Ectodermal cell (in vitro differentiated cells): ENCODE results near the gene TSPAN18.
A peak's percentile ranks its signal among the peaks of the same experiment; 100 is the strongest.

Experiments
- H3K27ac ChIP-seq: 2 replicates; pipeline ENCODE4 v1.7.0; 2013; ENCODE audit warnings: mild to moderate bottlenecking, low read depth, low read length; ENCODE audit not compliant: insufficient read depth, poor library complexity, severe bottlenecking
- H3K27me3 ChIP-seq: 2 replicates; pipeline ENCODE4 v1.7.0; 2013; ENCODE audit warnings: mild to moderate bottlenecking, low read length; ENCODE audit not compliant: insufficient read depth, control insufficient read depth, poor library complexity, severe bottlenecking
- H3K36me3 ChIP-seq: one replicate; pipeline ENCODE4 v1.7.0; 2013; ENCODE audit warnings: low read length; ENCODE audit not compliant: control insufficient read depth, insufficient read depth
- H3K4me1 ChIP-seq: one replicate; pipeline ENCODE4 v1.7.0; 2013; ENCODE audit warnings: low read length; ENCODE audit not compliant: control insufficient read depth, insufficient read depth
- H3K4me3 ChIP-seq: 2 replicates; pipeline ENCODE4 v1.7.0; 2013; ENCODE audit warnings: low read depth, low read length, control low read depth; ENCODE audit not compliant: insufficient read depth
- H3K9me3 ChIP-seq: 2 replicates; pipeline ENCODE4 v1.7.0; 2013; ENCODE audit warnings: mild to moderate bottlenecking, low read length, moderate library complexity; ENCODE audit not compliant: control insufficient read depth
- WGBS, 2 experiments: methylation state at CpG; one replicate each; pipeline ENCODE4 v1.1.7; 2013; ENCODE audit warnings: missing lambda C conversion rate in 2 of 2; 5-methylcytosine and 5-hydroxymethylcytosine counted together

Gene TSPAN18

DNA sequence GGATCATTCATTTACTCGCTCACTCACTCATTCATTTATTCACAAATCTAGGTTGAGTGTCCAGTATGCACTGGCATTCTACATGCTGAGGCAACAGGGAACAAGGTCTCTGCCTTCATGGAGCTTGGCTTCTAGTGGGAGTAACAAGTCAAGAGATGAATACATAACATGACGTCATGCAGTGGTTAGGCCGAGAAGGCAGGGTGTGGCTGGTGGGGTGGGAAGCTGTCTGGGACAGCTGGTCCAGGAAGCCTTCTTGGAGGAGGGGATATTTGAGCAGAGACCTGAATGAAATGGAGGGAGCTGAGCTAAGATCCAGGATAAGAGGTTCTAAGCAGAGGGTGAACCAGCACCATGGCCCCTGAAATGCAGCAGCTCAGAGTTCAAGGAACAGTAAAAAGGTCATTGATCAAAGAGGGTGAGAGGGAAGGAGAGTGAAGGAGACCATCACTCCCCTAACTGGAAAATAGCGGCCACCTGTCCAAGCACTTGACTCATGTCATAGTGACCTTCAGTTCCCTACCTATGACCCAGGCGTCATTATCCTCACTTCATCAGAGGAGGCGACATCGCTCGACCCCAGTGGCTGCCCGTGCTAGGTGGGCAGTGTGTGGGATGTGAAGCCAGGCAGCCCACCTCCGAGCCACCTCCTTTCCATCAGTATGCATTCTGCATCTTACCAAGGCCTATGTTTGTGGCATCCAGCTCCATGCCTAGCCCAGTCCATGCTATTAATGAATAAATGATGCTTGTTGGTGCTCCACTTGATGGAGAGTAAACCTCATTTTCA lies 105.0 kb downstream of the TSPAN18 start:
- peaks cover 41% of the 10 kb centered on the region for H3K4me1 ChIP-seq
- H3K4me3 ChIP-seq = no peak overlapping the region
- 87 to 93% methylated on average over 10 of the region's 10 CpGs for WGBS, 2 experiments
- no peaks in the 10 kb centered on the region for H3K27me3 ChIP-seq
- H3K27ac ChIP-seq = no peak overlapping the region
- no peaks in the 10 kb centered on the region for H3K9me3 ChIP-seq
- H3K36me3 ChIP-seq = no peaks in the 10 kb centered on the region

DNA sequence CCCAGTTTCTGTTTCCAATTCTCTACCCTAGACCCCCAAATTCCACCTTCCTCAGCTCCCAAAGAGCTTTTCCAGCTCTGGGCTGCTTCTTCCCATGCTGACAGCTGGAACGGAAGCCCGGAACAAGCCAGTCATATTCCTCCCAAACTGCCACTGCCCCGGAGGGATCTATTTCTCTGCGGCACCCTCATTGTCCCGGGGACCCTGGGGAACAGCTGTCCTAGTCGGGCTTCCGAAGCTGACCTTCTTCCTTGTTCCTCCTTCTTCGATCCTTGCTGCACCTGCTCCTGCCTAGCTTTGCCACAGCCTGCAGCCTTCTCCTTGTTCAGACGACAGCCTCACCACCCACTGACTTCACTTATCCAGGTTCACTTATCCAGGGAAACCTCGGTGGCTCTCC lies 105.7 kb downstream of the TSPAN18 start:
- no peaks in the 10 kb centered on the region for H3K9me3 ChIP-seq
- no peaks in the 10 kb centered on the region for H3K27me3 ChIP-seq
- WGBS, 2 experiments = 82 to 83% methylated on average over 10 of the region's 10 CpGs
- no peaks in the 10 kb centered on the region for H3K36me3 ChIP-seq
- H3K4me3 ChIP-seq = no peak overlapping the region
- no peak overlapping the region for H3K27ac ChIP-seq
- H3K4me1 ChIP-seq = peaks cover 41% of the 10 kb centered on the region

DNA sequence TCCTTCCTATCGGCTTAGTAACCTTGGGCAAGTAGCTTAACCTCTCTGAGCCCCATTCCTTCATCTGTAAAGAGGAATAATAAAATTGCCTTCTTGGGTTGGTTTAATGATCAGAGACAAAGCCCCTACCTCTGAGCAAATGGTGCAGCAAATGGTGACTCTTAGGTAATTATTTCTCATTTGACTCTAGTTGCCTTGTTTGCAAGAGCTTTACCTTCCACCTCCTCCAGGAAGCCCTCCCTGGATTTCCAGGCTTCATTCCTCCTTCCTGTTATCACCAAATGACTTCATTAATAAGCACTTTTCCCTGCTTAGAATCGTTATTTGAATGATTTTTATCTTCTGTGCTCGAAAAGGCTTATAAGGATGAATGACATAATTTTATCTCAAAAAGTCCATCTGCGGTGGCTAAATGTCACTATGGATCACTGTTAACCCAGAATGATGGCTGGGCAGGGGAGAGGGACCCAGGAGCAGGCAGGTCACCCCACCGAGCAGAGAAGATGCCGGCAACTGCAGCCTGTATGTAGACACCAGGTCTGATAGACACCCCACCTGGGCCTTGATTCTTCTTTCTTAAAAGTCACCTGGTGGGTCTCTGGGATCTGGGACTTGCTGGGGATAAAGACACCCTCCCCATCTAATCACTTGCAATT lies 106.6 kb downstream of the TSPAN18 start:
- peak overlapping the region; percentile 96 for H3K27ac ChIP-seq
- WGBS, 2 experiments = 71 to 72% methylated on average over 6 of the region's 6 CpGs
- H3K9me3 ChIP-seq = no peaks in the 10 kb centered on the region
- H3K4me3 ChIP-seq = no peak overlapping the region
- H3K36me3 ChIP-seq = no peaks in the 10 kb centered on the region
- peaks cover 36% of the 10 kb centered on the region for H3K4me1 ChIP-seq
- H3K27me3 ChIP-seq = no peaks in the 10 kb centered on the region

DNA sequence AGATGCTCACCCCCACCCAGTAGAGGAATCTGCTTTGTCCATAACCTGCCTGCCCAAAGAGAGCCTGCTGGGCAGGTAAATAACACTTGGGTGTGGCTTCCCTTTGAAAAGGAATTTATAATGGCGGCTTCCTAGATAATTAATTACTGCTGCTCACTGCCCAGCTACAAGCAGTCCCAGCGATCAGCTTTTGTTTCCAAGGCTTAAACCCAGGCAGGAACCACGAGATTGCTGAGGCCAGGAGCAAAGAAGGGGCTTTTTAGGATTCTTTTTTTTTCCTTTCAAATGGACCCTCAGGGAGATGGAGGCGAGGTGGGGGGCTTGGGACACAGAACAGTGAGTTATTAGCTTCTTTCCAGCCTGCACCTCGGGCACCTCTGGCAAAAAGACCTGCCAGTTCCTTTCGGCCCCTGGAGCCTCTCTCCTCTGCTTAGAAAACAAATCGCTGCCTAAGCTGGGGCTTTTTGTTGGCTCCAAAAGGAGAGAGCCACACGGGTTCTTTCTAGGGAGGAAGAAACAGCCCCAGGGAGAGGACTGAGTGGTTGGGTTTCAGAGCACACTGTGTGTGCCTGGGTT lies 107.2 kb downstream of the TSPAN18 start:
- Histone ChIP-seq H3K36me3 (no peaks in the 10 kb centered on the region), H3K27ac (peak overlapping the region; percentile 96), H3K9me3 (no peaks in the 10 kb centered on the region), H3K4me3 (no peak overlapping the region), H3K27me3 (no peaks in the 10 kb centered on the region), H3K4me1 (peaks cover 31% of the 10 kb centered on the region)
- 6 to 7% methylated on average over 8 of the region's 8 CpGs for WGBS, 2 experiments

DNA sequence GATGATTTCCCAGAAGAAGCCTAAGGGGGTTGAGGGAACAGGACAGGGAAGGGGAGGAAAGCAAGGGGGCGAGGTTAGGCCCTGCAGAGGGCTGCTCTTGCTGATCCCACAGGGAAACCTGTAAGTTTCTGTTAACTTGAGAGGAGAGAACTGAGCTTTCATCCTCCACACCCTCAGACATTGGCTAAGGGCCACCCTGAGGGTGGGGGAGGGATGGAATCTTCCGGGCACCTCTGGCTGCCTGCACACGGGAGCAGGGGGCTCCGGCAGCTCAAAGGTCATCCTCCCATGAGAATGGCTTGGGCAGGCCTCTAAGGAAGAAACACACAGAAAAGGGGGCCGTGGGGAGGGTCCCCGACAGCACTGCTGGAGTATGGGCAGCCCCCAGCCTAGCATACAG lies 108.1 kb downstream of the TSPAN18 start:
- 65 to 72% methylated on average over 6 of the region's 6 CpGs for whole genome bisulfite sequencing, 2 experiments

DNA sequence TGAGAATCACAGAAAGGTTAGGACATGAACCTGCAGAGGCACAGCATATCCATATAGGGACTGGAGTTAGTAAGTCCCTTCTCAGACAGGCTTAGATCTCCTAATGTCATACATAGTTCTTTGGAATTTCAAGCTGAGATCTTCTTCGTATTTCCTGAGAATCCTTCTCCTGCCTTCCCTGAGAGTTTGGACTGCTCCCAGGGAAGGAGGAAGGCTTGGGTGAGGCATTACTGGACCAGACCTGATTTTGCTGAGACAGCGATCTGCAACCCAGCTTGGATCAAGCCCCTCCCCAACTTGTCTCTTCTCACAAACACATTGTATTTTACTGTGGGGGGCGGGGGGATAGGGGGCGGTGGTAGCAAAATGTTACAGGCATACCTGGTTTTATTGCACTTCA lies 108.5 kb downstream of the TSPAN18 start:
- Histone ChIP-seq H3K36me3 (no peaks in the 10 kb centered on the region), H3K4me1 (peaks cover 34% of the 10 kb centered on the region), H3K4me3 (no peak overlapping the region), H3K9me3 (no peaks in the 10 kb centered on the region), H3K27ac (no peak overlapping the region), H3K27me3 (no peaks in the 10 kb centered on the region)
- WGBS, 2 experiments = 52 to 66% methylated on average over 2 to 4 of the region's 4 CpGs

More for the DNA sequence above, 108.1 kb downstream of the TSPAN18 start:
- H3K27ac ChIP-seq = no peak overlapping the region
- no peaks in the 10 kb centered on the region for H3K27me3 ChIP-seq
- H3K36me3 ChIP-seq = no peaks in the 10 kb centered on the region
- H3K9me3 ChIP-seq = no peaks in the 10 kb centered on the region
- H3K4me1 ChIP-seq = peaks cover 34% of the 10 kb centered on the region
- H3K4me3 ChIP-seq = no peak overlapping the region

DNA sequence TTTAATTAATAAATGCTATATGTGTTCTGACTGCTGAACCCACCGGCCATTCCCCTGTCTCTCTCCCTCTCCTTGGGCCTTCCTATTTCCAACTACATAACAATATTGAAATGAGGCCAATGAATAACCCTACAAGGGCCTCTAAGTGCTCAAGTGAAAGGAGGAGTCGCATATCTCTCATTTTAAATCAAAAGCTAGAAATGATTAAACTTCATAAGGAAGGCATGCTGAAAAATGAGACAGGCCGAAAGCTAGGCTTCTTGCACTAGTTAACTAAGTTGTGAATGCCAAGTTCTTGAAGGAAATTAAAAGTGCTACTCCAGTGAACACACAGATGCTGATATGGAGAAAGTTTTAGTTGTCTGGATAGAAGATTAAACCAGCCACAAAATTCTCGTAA lies 109.2 kb downstream of the TSPAN18 start:
- Histone ChIP-seq H3K4me1 (peaks cover 34% of the 10 kb centered on the region), H3K9me3 (no peaks in the 10 kb centered on the region), H3K36me3 (no peaks in the 10 kb centered on the region), H3K27ac (no peak overlapping the region), H3K4me3 (no peak overlapping the region), H3K27me3 (no peaks in the 10 kb centered on the region)
- WGBS, 2 experiments = 89 to 94% methylated on average over 4 of the region's 4 CpGs

DNA sequence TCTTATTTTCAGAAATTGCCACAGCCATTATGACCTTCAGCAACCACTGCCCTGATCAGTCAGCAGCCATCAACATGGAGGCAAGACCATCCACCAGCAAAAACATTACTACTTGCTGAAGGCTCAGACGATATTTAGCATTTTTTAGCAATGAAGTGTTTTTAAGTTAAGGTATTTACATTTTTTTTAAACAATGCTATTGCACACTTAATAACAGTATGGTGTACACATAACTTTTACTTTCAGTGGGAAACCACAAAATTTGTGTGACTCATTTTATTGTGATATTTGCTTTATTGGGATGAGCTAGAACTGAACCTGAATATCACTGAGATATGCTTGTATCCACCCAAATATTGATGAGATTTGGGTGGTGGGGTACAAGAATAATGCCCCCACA lies 110.9 kb downstream of the TSPAN18 start:
- H3K4me1 ChIP-seq = peaks cover 31% of the 10 kb centered on the region
- no peak overlapping the region for H3K27ac ChIP-seq
- no peaks in the 10 kb centered on the region for H3K36me3 ChIP-seq
- no peak overlapping the region for H3K4me3 ChIP-seq
- no peaks in the 10 kb centered on the region for H3K27me3 ChIP-seq
- H3K9me3 ChIP-seq = no peaks in the 10 kb centered on the region
- 100% methylated on average over 1 of the region's 1 CpG; no CpG with 5 or more reads in 1 of the 2 experiments for WGBS, 2 experiments

DNA sequence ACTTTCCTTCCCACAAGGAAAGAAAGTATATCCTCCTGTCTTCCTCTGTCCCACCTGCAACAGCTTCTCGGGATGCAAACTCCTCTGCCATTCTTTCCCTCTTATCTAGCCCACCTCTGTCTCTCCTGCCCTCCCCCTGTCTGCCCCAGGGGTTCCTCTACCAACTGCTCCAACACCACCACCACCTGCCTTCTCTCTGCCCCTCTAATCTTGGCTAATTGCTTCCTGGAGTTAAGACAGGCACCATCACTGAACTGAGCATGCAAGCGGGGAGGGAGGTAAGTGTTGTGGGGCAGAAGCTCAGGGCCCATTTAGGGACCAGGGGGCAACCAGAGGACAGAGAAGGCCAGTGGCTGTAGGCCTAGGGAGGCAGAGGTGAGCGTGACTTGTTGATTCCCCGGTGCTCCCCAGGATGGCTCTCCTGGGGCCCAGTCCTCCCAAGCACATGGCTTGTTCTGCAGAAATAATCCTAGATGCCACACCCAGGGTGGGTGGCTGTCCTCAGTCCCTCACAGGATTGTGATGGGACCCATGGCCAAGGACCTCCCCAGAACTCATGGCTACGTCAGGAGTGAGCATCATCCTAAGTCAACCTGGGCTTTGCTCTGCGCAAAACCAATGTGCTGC lies 112.8 kb downstream of the TSPAN18 start:
- peaks cover 2% of the 10 kb centered on the region for H3K9me3 ChIP-seq
- no peak overlapping the region for H3K27ac ChIP-seq
- H3K27me3 ChIP-seq = no peaks in the 10 kb centered on the region
- WGBS, 2 experiments = 88 to 93% methylated on average over 5 of the region's 6 CpGs
- no peak overlapping the region for H3K4me3 ChIP-seq
- H3K4me1 ChIP-seq = peaks cover 12% of the 10 kb centered on the region
- no peaks in the 10 kb centered on the region for H3K36me3 ChIP-seq

DNA sequence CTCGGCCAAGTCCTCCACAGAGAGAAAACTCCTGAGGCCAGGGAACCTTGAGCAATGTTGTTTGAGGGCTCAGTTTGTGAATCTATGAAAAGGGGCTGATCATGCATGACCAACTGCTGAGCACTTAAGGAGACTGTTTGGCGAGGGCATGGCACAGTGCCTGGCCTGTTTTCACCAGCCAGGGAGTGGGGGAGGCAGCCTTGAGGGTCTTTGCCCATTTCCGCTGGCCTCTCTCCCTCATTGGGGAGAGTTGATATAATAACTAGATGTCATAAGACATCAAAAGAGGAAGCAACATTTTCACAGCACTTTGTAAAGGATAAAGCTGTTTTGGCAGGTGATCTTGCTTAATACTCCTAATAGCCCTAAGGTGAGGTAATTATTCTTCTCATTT lies 113.3 kb downstream of the TSPAN18 start:
- H3K27me3 ChIP-seq = no peaks in the 10 kb centered on the region
- H3K9me3 ChIP-seq = peaks cover 2% of the 10 kb centered on the region
- H3K4me3 ChIP-seq = no peak overlapping the region
- no peak overlapping the region for H3K27ac ChIP-seq
- H3K36me3 ChIP-seq = no peaks in the 10 kb centered on the region
- 91 to 96% methylated on average over 2 to 3 of the region's 3 CpGs for WGBS, 2 experiments
- peaks cover 7% of the 10 kb centered on the region for H3K4me1 ChIP-seq
